ENCODE data around the gene ITGB2. TPM values are rescaled to one million over a fixed set of nuclear protein-coding genes. Genes with fewer than 3 reads are reported as not detected.

The ITGB2 gene
- total RNA-seq, 2 donors from 2014 or later: 1.6 to 2.3 TPM

DNA sequence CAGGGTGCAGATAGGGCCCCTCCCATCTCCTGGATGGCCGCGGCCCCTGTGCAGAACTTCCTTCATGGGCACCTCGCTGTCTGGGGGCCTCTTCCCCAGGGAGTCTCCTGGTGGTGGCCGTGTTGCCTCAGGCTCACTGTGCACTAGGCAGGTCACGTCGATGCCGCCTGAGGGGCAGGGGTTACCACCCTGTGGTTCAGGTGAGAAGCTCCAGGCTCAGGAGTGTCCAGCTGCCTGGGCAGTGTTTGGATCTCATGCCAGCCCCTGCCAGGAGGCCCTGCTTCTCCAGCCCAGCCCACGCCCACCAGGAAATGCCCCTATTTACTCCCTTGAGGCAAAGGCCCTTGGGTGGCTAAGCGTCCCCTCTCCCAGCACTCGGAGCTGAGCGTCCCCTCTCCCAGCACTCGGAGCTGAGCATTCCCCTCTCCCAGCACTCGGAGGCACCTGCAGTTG, 2.1 kb downstream of the ITGB2 start:
- Mint-ChIP-seq H3K9me3 (no peaks in the 10 kb centered on the region), H3K36me3 (ENCODE audit: low read depth) (no peaks in the 10 kb centered on the region), H3K27me3 (ENCODE audit: insufficient read depth) (peaks cover 37% of the 10 kb centered on the region), H3K4me1 (no peaks in the 10 kb centered on the region), H3K4me3 (peak overlapping the region; percentile 59), H3K27ac (no peak overlapping the region)
- Histone ChIP-seq H3K4me1 (ENCODE audit: control insufficient read depth, insufficient read depth, low read length) (no peaks in the 10 kb centered on the region), H3K4me3 (ENCODE audit: low read length) (peak overlapping the region; percentile 68), H3K9ac (ENCODE audit: extremely low read depth, low read length, poor library complexity, severe bottlenecking) (no peak overlapping the region), H3K9me3 (ENCODE audit: control insufficient read depth, low read length) (no peaks in the 10 kb centered on the region), H3K36me3 (ENCODE audit: control insufficient read depth, insufficient read depth, low read length) (no peaks in the 10 kb centered on the region), H3K27ac (ENCODE audit: low read depth, low read length) (no peak overlapping the region), H3K27me3 (ENCODE audit: control insufficient read depth, insufficient read depth, low read length, poor library complexity, severe bottlenecking) (peaks cover 24% of the 10 kb centered on the region)
- peak; percentile 80 for DNase-seq
- TF ChIP-seq, protein P1, sequence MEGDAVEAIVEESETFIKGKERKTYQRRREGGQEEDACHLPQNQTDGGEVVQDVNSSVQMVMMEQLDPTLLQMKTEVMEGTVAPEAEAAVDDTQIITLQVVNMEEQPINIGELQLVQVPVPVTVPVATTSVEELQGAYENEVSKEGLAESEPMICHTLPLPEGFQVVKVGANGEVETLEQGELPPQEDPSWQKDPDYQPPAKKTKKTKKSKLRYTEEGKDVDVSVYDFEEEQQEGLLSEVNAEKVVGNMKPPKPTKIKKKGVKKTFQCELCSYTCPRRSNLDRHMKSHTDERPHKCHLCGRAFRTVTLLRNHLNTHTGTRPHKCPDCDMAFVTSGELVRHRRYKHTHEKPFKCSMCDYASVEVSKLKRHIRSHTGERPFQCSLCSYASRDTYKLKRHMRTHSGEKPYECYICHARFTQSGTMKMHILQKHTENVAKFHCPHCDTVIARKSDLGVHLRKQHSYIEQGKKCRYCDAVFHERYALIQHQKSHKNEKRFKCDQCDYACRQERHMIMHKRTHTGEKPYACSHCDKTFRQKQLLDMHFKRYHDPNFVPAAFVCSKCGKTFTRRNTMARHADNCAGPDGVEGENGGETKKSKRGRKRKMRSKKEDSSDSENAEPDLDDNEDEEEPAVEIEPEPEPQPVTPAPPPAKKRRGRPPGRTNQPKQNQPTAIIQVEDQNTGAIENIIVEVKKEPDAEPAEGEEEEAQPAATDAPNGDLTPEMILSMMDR (conservative IDR thresholded peaks at IDR 0.05): no peak
- WGBS, 2 experiments (ENCODE audit: insufficient coverage in 1 of 2, insufficient read length in 1 of 2): 64% methylated on average over 11 to 13 of the region's 13 CpGs

GRCh38 chr21:44918107-44918470, 2.6 kb downstream of the ITGB2 start:
- Histone ChIP-seq H3K4me3 (ENCODE audit: low read length) (no peak overlapping the region), H3K27ac (ENCODE audit: low read depth, low read length) (no peak overlapping the region), H3K27me3 (ENCODE audit: control insufficient read depth, insufficient read depth, low read length, poor library complexity, severe bottlenecking) (peaks cover 24% of the 10 kb centered on the region), H3K4me1 (ENCODE audit: control insufficient read depth, insufficient read depth, low read length) (no peaks in the 10 kb centered on the region), H3K9me3 (ENCODE audit: control insufficient read depth, low read length) (no peaks in the 10 kb centered on the region), H3K36me3 (ENCODE audit: control insufficient read depth, insufficient read depth, low read length) (no peaks in the 10 kb centered on the region), H3K9ac (ENCODE audit: extremely low read depth, low read length, poor library complexity, severe bottlenecking) (no peak overlapping the region)
- Mint-ChIP-seq H3K36me3 (ENCODE audit: low read depth) (no peaks in the 10 kb centered on the region), H3K27ac (no peak overlapping the region), H3K9me3 (no peaks in the 10 kb centered on the region), H3K4me3 (no peak overlapping the region), H3K4me1 (no peaks in the 10 kb centered on the region), H3K27me3 (ENCODE audit: insufficient read depth) (peaks cover 37% of the 10 kb centered on the region)
- TF ChIP-seq, protein P1 (conservative IDR thresholded peaks at IDR 0.05): no peak
- WGBS, 2 experiments (ENCODE audit: insufficient coverage in 1 of 2, insufficient read length in 1 of 2): 89% methylated on average over 9 to 12 of the region's 12 CpGs
- peak; percentile 29 for DNase-seq

- Histone ChIP-seq H3K9me3 (ENCODE audit: control insufficient read depth, low read length) (no peaks in the 10 kb centered on the region), H3K4me3 (ENCODE audit: low read length) (no peak overlapping the region), H3K9ac (ENCODE audit: extremely low read depth, low read length, poor library complexity, severe bottlenecking) (no peak overlapping the region), H3K27ac (ENCODE audit: low read depth, low read length) (no peak overlapping the region), H3K4me1 (ENCODE audit: control insufficient read depth, insufficient read depth, low read length) (no peaks in the 10 kb centered on the region), H3K27me3 (ENCODE audit: control insufficient read depth, insufficient read depth, low read length, poor library complexity, severe bottlenecking) (peaks cover 24% of the 10 kb centered on the region), H3K36me3 (ENCODE audit: control insufficient read depth, insufficient read depth, low read length) (no peaks in the 10 kb centered on the region)
- no peaks in the 10 kb centered on the region for H3K4me1 Mint-ChIP-seq
- peaks cover 37% of the 10 kb centered on the region for H3K27me3 Mint-ChIP-seq (ENCODE audit: insufficient read depth)
- H3K27ac Mint-ChIP-seq: no peak overlapping the region
- no peaks in the 10 kb centered on the region for H3K9me3 Mint-ChIP-seq
- H3K36me3 Mint-ChIP-seq (ENCODE audit: low read depth): no peaks in the 10 kb centered on the region
- DNase-seq: peak; percentile 34
- TF ChIP-seq, protein P1 (conservative IDR thresholded peaks at IDR 0.05): no peak
- 87 to 90% methylated on average over 11 to 15 of the region's 15 CpGs for WGBS, 2 experiments (ENCODE audit: insufficient coverage in 1 of 2, insufficient read length in 1 of 2)
- H3K4me3 Mint-ChIP-seq: no peak overlapping the region
These were observed 3.1 kb downstream of the ITGB2 start for GRCh38 chr21:44917446-44918106.
